LNCaP clone FGC (cell line): ENCODE results near the gene EPHB1.
A peak's percentile ranks its signal among the peaks of the same experiment; 100 is the strongest.

Experiments
- DNase-seq: peaks from one replicate; pipeline ENCODE4 v3.0.0-alpha.2; 2011; ENCODE audit warnings: low read depth
- H3K4me3 ChIP-seq: 2 replicates; pipeline ENCODE4 v1.5.1; 2011; ENCODE audit warnings: mild to moderate bottlenecking, low read depth, low read length, control low read depth
- CTCF ChIP-seq: IDR thresholded peaks from 2 replicates; pipeline ENCODE4 v1.5.1; 2012; ENCODE audit warnings: mild to moderate bottlenecking; ENCODE audit not compliant: control insufficient read depth, insufficient read depth; ENCODE audit errors: extremely low read depth

Gene EPHB1

GRCh38 chr3:134794950-134795745 is at the start of gene EPHB1:
EPHB1 (plus strand) TSS chr3:134795260.
- peak; percentile 80 for TF ChIP-seq CTCF
- peak; percentile 41 for DNase-seq
- H3K4me3 ChIP-seq, result peak within 1 kb of the TSS; percentile 15; the same call in 1 of the 2 replicates

- no peak for TF ChIP-seq CTCF
- no peak for DNase-seq
- no peak overlapping the region for H3K4me3 ChIP-seq
Measured at GRCh38 chr3:134748698-134749097, 46.4 kb upstream of the EPHB1 start.

GRCh38 chr3:134749174-134749573 is 45.9 kb upstream of the EPHB1 start:
- no peak overlapping the region for H3K4me3 ChIP-seq
- no peak for TF ChIP-seq CTCF
- no peak for DNase-seq

- no peak for DNase-seq
- TF ChIP-seq CTCF, result no peak
- H3K4me3 ChIP-seq, result no peak overlapping the region
Measured at GRCh38 chr3:134749802-134750553, 45.1 kb upstream of the EPHB1 start.

- no peak overlapping the region for H3K4me3 ChIP-seq
- TF ChIP-seq CTCF, result no peak
- DNase-seq, result no peak
Measured at GRCh38 chr3:134751831-134752230, 43.2 kb upstream of the EPHB1 start.

- no peak for DNase-seq
- H3K4me3 ChIP-seq, result no peak overlapping the region
- no peak for TF ChIP-seq CTCF
Measured at GRCh38 chr3:134752761-134753461, 42.1 kb upstream of the EPHB1 start.
